ENCODE measurements around the gene MTERF2. TPM values are rescaled to one million over a fixed set of nuclear protein-coding genes. Genes with fewer than 3 reads are reported as not detected.
A peak's percentile ranks its signal among the peaks of the same experiment; 100 is the strongest.
"Not testable (repeated sequence)": the region's sequence is repeated elsewhere in the genome, so short reads cannot be mapped to it uniquely, and the experiment has no call there.

Gene MTERF2
- total RNA-seq, 3 donors from 2014 or later (not counting 1 experiment from before 2014, with no cell fraction given), result 12.5 to 24.0 (median 15.1) TPM

- TF ChIP-seq CTCF (IDR thresholded peaks at IDR 0.05), result no peak
- Histone ChIP-seq H3K9me3 (ENCODE audit: control insufficient read depth, insufficient read depth, low read length) (no peaks in the 10 kb centered on the region), H3K36me3 (ENCODE audit: control insufficient read depth, insufficient read depth, low read length) (no peaks in the 10 kb centered on the region), H3K4me3 (ENCODE audit: low read length) (no peak overlapping the region), H3K27ac (ENCODE audit: low read length) (no peak overlapping the region), H3K27me3 (ENCODE audit: control insufficient read depth, insufficient read depth, low read length) (no peaks in the 10 kb centered on the region), H3K4me1 (ENCODE audit: control insufficient read depth, insufficient read depth, low read length) (no peaks in the 10 kb centered on the region)
- Mint-ChIP-seq H3K4me3 (no peak overlapping the region), H3K36me3 (no peaks in the 10 kb centered on the region), H3K4me1 (no peaks in the 10 kb centered on the region), H3K27me3 (ENCODE audit: low read depth in 2 of 2) (no peaks in the 10 kb centered on the region), H3K27ac (no peak overlapping the region), H3K9me3 (no peaks in the 10 kb centered on the region)
- intact Hi-C loops (cut with micrococcal nuclease), result no loop called here
- ATAC-seq (no peak), DNase-seq (no peak)
- WGBS (ENCODE audit: insufficient coverage), result 90% methylated on average over 3 of the region's 4 CpGs
Observed at GRCh38 chr12:107007411-107007810, 20.5 kb upstream of the MTERF2 start.

- H3K27me3 ChIP-seq (ENCODE audit: control insufficient read depth, insufficient read depth, low read length); H3K4me1 ChIP-seq (ENCODE audit: control insufficient read depth, insufficient read depth, low read length); H3K4me3 ChIP-seq (ENCODE audit: low read length); H3K9me3 ChIP-seq (ENCODE audit: control insufficient read depth, insufficient read depth, low read length); H3K36me3 Mint-ChIP-seq; intact Hi-C loops (cut with micrococcal nuclease); H3K27ac ChIP-seq (ENCODE audit: low read length); H3K4me3 Mint-ChIP-seq; H3K9me3 Mint-ChIP-seq; H3K4me1 Mint-ChIP-seq; DNase-seq; ATAC-seq; H3K27me3 Mint-ChIP-seq (ENCODE audit: low read depth in 2 of 2); H3K27ac Mint-ChIP-seq: not testable (repeated sequence)
- H3K36me3 ChIP-seq (ENCODE audit: control insufficient read depth, insufficient read depth, low read length), result peaks cover 15% of the 10 kb centered on the region
- 96% methylated on average over 3 of the region's 4 CpGs for WGBS (ENCODE audit: insufficient coverage)
Observed at GRCh38 chr12:107002665-107003064, 15.7 kb upstream of the MTERF2 start.

- Histone ChIP-seq H3K4me1 (ENCODE audit: control insufficient read depth, insufficient read depth, low read length) (no peaks in the 10 kb centered on the region), H3K27me3 (ENCODE audit: control insufficient read depth, insufficient read depth, low read length) (no peaks in the 10 kb centered on the region), H3K36me3 (ENCODE audit: control insufficient read depth, insufficient read depth, low read length) (peaks cover 24% of the 10 kb centered on the region), H3K27ac (ENCODE audit: low read length) (no peak overlapping the region), H3K4me3 (ENCODE audit: low read length) (no peak overlapping the region), H3K9me3 (ENCODE audit: control insufficient read depth, insufficient read depth, low read length) (no peaks in the 10 kb centered on the region)
- no peaks in the 10 kb centered on the region for H3K4me1 Mint-ChIP-seq
- no peak overlapping the region for H3K4me3 Mint-ChIP-seq
- ATAC-seq (no peak), DNase-seq (no peak)
- WGBS (ENCODE audit: insufficient coverage), result 95% methylated on average over 6 of the region's 6 CpGs
- intact Hi-C loops (cut with micrococcal nuclease), result no loop called here
- peaks cover 17% of the 10 kb centered on the region for H3K36me3 Mint-ChIP-seq
- H3K27me3 Mint-ChIP-seq (ENCODE audit: low read depth in 2 of 2), result no peaks in the 10 kb centered on the region
- H3K27ac Mint-ChIP-seq, result no peak overlapping the region
- TF ChIP-seq CTCF (IDR thresholded peaks at IDR 0.05), result no peak
- no peaks in the 10 kb centered on the region for H3K9me3 Mint-ChIP-seq
Observed at GRCh38 chr12:106999446-106999845, 12.5 kb upstream of the MTERF2 start.

- Mint-ChIP-seq H3K9me3 (no peaks in the 10 kb centered on the region), H3K4me1 (no peaks in the 10 kb centered on the region), H3K36me3 (peaks cover 17% of the 10 kb centered on the region), H3K4me3 (no peak overlapping the region), H3K27ac (no peak overlapping the region), H3K27me3 (ENCODE audit: low read depth in 2 of 2) (no peaks in the 10 kb centered on the region)
- Histone ChIP-seq H3K9me3 (ENCODE audit: control insufficient read depth, insufficient read depth, low read length) (no peaks in the 10 kb centered on the region), H3K36me3 (ENCODE audit: control insufficient read depth, insufficient read depth, low read length) (peaks cover 24% of the 10 kb centered on the region), H3K4me3 (ENCODE audit: low read length) (no peak overlapping the region), H3K27me3 (ENCODE audit: control insufficient read depth, insufficient read depth, low read length) (no peaks in the 10 kb centered on the region), H3K27ac (ENCODE audit: low read length) (no peak overlapping the region), H3K4me1 (ENCODE audit: control insufficient read depth, insufficient read depth, low read length) (no peaks in the 10 kb centered on the region)
- no peak for TF ChIP-seq CTCF (IDR thresholded peaks at IDR 0.05)
- intact Hi-C loops (cut with micrococcal nuclease), result no loop called here
- WGBS (ENCODE audit: insufficient coverage), result 92% methylated on average over 1 of the region's 1 CpG
- no peak for DNase-seq
- no peak for ATAC-seq
Observed at GRCh38 chr12:106997916-106998315, 11.0 kb upstream of the MTERF2 start.

- Mint-ChIP-seq H3K27ac (peak overlapping the region in 1 of 2 donors; percentile 34), H3K36me3 (peaks cover 17% of the 10 kb centered on the region)
- H3K4me1 Mint-ChIP-seq; H3K27me3 Mint-ChIP-seq (ENCODE audit: low read depth in 2 of 2); ATAC-seq; H3K27me3 ChIP-seq (ENCODE audit: control insufficient read depth, insufficient read depth, low read length); H3K9me3 ChIP-seq (ENCODE audit: control insufficient read depth, insufficient read depth, low read length); H3K4me1 ChIP-seq (ENCODE audit: control insufficient read depth, insufficient read depth, low read length); H3K9me3 Mint-ChIP-seq; intact Hi-C loops (cut with micrococcal nuclease); H3K4me3 Mint-ChIP-seq; DNase-seq; H3K27ac ChIP-seq (ENCODE audit: low read length); H3K4me3 ChIP-seq (ENCODE audit: low read length): not testable (repeated sequence)
- 96% methylated on average over 4 of the region's 5 CpGs for WGBS (ENCODE audit: insufficient coverage)
- peaks cover 22% of the 10 kb centered on the region for H3K36me3 ChIP-seq (ENCODE audit: control insufficient read depth, insufficient read depth, low read length)
Observed at GRCh38 chr12:106996102-106996501, 9.2 kb upstream of the MTERF2 start.
